Measurements from ENCODE around the gene MVP. TPM values are rescaled to one million over a fixed set of nuclear protein-coding genes. Genes with fewer than 3 reads are reported as not detected.
"Not testable (repeated sequence)": the region's sequence is repeated elsewhere in the genome, so short reads cannot be mapped to it uniquely, and the experiment has no call there.

MVP gene
- 2.5 and 5.7 TPM in 2 replicates for polyA plus RNA-seq
- 2.1 and 3.2 TPM in 2 replicates for polyA minus RNA-seq

DNA sequence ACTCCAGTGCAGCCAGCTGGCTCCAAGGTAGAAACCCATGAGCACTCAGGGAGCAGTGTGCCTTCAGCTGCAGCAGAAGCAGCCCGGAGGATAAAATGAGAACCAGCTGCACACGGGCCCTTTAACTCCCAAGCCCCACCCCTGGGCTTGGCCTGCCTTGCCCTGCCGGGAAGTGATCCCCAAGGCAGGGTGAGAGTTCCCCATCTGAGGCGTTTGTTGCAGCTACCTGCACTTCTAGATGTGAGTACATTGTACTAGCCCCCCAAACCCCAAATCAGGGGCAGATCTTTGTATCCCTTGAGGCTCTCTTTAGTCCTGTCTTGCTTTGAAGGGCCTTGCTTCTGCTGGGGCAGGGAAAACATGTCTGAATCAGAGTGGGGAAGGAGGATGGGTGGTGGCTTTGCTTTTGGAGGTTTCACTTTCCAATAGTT, at the start of gene MVP:
Gene MVP (plus strand): TSS at position 192 of the 431 bp plus-strand sequence. CDS start 10,088 bp downstream, outside the sequence.
- H3K4me2 ChIP-seq (ENCODE audit: low read length): no peak within 1 kb of the TSS

DNA sequence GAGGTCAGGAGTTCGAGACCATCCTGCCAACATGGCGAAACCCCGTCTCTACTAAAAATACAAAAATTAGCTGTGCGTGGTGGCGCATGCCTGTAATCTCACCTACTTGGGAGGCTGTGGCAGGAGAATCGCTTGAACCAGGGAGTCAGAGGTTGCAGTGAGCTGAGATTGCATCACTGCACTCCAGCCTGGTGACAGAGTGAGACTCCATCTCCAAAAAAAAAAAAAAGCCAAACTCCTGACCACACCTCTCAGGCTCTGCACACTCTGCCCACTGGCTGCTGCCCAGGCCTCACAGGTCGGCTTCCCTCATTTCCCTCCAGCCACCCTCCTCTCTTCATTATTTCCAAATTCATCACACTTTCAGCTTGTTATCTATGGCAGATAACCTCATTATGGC, 47.9 kb upstream of the MVP start:
- H3K79me2 ChIP-seq (replicated peaks; ENCODE audit: insufficient read depth, low read length); H4K20me1 ChIP-seq (ENCODE audit: insufficient read depth); H3K9ac ChIP-seq (ENCODE audit: low read length); H3K9me2 ChIP-seq (ENCODE audit: insufficient read depth, low read length); H3K36me3 ChIP-seq (ENCODE audit: insufficient read depth, low read length); H3F3A ChIP-seq (ENCODE audit: insufficient read depth, low read length, poor library complexity, severe bottlenecking); H3K27ac ChIP-seq (ENCODE audit: low read length); H3K4me2 ChIP-seq (ENCODE audit: low read length); H3K27me3 ChIP-seq (ENCODE audit: insufficient read depth, low read depth, low read length); H2AFZ ChIP-seq (ENCODE audit: low read depth, low read length); H3K4me3 ChIP-seq (ENCODE audit: low read length); H3K9me3 ChIP-seq (ENCODE audit: low read length): not testable (repeated sequence)

More for the DNA sequence above, at the start of gene MVP:
- Histone ChIP-seq H3K27me3 (ENCODE audit: insufficient read depth, low read depth, low read length) (no peaks in the 10 kb centered on the region), H3K9ac (ENCODE audit: low read length) (no peak within 1 kb of the TSS), H3K36me3 (ENCODE audit: insufficient read depth, low read length) (no peaks in the 10 kb centered on the region), H3K9me2 (ENCODE audit: insufficient read depth, low read length) (no peaks in the 10 kb centered on the region), H3K9me3 (ENCODE audit: low read length) (no peaks in the 10 kb centered on the region), H3K79me2 (replicated peaks; ENCODE audit: insufficient read depth, low read length) (peaks cover 8% of the 10 kb centered on the region), H4K20me1 (ENCODE audit: insufficient read depth) (no peaks in the 10 kb centered on the region), H3K27ac (ENCODE audit: low read length) (no peak within 1 kb of the TSS), H2AFZ (ENCODE audit: low read depth, low read length) (no peak within 1 kb of the TSS), H3K4me3 (ENCODE audit: low read length) (no peak within 1 kb of the TSS), H3F3A (ENCODE audit: insufficient read depth, low read length, poor library complexity, severe bottlenecking) (no peaks in the 10 kb centered on the region)
- TF ChIP-seq RAD21 (conservative IDR thresholded peaks at IDR 0.05) (no peak), POLR2AphosphoS5 (IDR thresholded peaks at IDR 0.05) (no peak), MXI1 (conservative IDR thresholded peaks at IDR 0.05; ENCODE audit: poor library complexity, severe bottlenecking) (no peak), TAF1 (IDR thresholded peaks at IDR 0.05; ENCODE audit: low read depth) (no peak), EP300 (conservative IDR thresholded peaks at IDR 0.05; ENCODE audit: poor library complexity, severe bottlenecking) (no peak), EZH2 (IDR thresholded peaks at IDR 0.05; ENCODE audit: borderline replicate concordance, insufficient read depth, low read length, poor library complexity, severe bottlenecking) (no peak), SMC3 (conservative IDR thresholded peaks at IDR 0.05; ENCODE audit: poor library complexity) (no peak)
- TF ChIP-seq, protein P1, sequence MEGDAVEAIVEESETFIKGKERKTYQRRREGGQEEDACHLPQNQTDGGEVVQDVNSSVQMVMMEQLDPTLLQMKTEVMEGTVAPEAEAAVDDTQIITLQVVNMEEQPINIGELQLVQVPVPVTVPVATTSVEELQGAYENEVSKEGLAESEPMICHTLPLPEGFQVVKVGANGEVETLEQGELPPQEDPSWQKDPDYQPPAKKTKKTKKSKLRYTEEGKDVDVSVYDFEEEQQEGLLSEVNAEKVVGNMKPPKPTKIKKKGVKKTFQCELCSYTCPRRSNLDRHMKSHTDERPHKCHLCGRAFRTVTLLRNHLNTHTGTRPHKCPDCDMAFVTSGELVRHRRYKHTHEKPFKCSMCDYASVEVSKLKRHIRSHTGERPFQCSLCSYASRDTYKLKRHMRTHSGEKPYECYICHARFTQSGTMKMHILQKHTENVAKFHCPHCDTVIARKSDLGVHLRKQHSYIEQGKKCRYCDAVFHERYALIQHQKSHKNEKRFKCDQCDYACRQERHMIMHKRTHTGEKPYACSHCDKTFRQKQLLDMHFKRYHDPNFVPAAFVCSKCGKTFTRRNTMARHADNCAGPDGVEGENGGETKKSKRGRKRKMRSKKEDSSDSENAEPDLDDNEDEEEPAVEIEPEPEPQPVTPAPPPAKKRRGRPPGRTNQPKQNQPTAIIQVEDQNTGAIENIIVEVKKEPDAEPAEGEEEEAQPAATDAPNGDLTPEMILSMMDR (IDR thresholded peaks at IDR 0.05; ENCODE audit: poor library complexity, severe bottlenecking): no peak
- TF ChIP-seq, protein P2, sequence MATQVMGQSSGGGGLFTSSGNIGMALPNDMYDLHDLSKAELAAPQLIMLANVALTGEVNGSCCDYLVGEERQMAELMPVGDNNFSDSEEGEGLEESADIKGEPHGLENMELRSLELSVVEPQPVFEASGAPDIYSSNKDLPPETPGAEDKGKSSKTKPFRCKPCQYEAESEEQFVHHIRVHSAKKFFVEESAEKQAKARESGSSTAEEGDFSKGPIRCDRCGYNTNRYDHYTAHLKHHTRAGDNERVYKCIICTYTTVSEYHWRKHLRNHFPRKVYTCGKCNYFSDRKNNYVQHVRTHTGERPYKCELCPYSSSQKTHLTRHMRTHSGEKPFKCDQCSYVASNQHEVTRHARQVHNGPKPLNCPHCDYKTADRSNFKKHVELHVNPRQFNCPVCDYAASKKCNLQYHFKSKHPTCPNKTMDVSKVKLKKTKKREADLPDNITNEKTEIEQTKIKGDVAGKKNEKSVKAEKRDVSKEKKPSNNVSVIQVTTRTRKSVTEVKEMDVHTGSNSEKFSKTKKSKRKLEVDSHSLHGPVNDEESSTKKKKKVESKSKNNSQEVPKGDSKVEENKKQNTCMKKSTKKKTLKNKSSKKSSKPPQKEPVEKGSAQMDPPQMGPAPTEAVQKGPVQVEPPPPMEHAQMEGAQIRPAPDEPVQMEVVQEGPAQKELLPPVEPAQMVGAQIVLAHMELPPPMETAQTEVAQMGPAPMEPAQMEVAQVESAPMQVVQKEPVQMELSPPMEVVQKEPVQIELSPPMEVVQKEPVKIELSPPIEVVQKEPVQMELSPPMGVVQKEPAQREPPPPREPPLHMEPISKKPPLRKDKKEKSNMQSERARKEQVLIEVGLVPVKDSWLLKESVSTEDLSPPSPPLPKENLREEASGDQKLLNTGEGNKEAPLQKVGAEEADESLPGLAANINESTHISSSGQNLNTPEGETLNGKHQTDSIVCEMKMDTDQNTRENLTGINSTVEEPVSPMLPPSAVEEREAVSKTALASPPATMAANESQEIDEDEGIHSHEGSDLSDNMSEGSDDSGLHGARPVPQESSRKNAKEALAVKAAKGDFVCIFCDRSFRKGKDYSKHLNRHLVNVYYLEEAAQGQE (IDR thresholded peaks at IDR 0.05; ENCODE audit: borderline replicate concordance): no peak

DNA sequence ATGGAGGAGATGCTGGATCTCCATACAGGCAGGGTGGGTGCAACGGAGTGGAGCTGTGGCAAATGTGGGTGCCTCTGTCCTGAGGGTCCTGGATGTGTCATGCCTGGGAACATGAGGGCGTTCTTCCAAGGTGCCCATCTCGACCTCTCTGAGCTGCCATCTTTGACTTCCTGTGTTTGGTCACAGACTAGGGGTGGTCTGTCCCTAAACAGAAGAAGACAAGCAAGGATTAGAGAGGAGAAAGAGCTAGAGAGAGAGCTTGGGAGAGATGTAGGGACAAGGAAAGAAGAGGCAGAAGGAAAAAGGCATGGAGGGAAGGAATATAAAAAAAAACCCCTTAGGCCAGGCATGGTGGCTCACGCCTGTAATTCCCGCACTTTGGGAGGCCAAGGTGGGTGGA, 45.5 kb upstream of the MVP start:
- Histone ChIP-seq H3K36me3 (ENCODE audit: insufficient read depth, low read length) (no peaks in the 10 kb centered on the region), H3K9ac (ENCODE audit: low read length) (no peak overlapping the region), H3F3A (ENCODE audit: insufficient read depth, low read length, poor library complexity, severe bottlenecking) (no peaks in the 10 kb centered on the region), H3K4me3 (ENCODE audit: low read length) (no peak overlapping the region), H3K9me3 (ENCODE audit: low read length) (no peaks in the 10 kb centered on the region), H2AFZ (ENCODE audit: low read depth, low read length) (no peak overlapping the region), H3K9me2 (ENCODE audit: insufficient read depth, low read length) (no peaks in the 10 kb centered on the region), H3K79me2 (replicated peaks; ENCODE audit: insufficient read depth, low read length) (no peaks in the 10 kb centered on the region), H3K4me2 (ENCODE audit: low read length) (no peak overlapping the region), H4K20me1 (ENCODE audit: insufficient read depth) (no peaks in the 10 kb centered on the region), H3K27ac (ENCODE audit: low read length) (no peak overlapping the region), H3K27me3 (ENCODE audit: insufficient read depth, low read depth, low read length) (no peaks in the 10 kb centered on the region)
- TF ChIP-seq RAD21 (conservative IDR thresholded peaks at IDR 0.05) (no peak), EZH2 (IDR thresholded peaks at IDR 0.05; ENCODE audit: borderline replicate concordance, insufficient read depth, low read length, poor library complexity, severe bottlenecking) (no peak), SMC3 (conservative IDR thresholded peaks at IDR 0.05; ENCODE audit: poor library complexity) (no peak)

All from neural cell (in vitro differentiated cells).